NCI-H1105 treated with DMSO at 0.1 percent for 48 hours (cell line): ENCODE results near the gene NCKAP1.
"Not testable (repeated sequence)": the region's sequence is repeated elsewhere in the genome, so short reads cannot be mapped to it uniquely, and the experiment has no call there.

ENCODE experiments used
- DNase-seq: peaks from one replicate; lab custom pipeline; 2025; lab: John Stamatoyannopoulos, UW

NCKAP1 gene

GRCh38 chr2:183038341-183039300 lies at the start of gene NCKAP1:
TSS of gene NCKAP1 (minus strand) at chr2:183038457. CDS start at chr2:183038099, 358 bp downstream.
- peak; percentile 78 for DNase-seq

GRCh38 chr2:183081911-183082310 lies 43.7 kb upstream of the NCKAP1 start:
- DNase-seq, result no peak

GRCh38 chr2:183079139-183079775 lies 41.0 kb upstream of the NCKAP1 start:
- peak; percentile 77 for DNase-seq

- peak; percentile 95 for DNase-seq
These were observed 40.3 kb upstream of the NCKAP1 start, which contains the start of gene DUSP19 for GRCh38 chr2:183078464-183079138. TSS of gene DUSP19 (plus strand) at chr2:183078747. CDS start at chr2:183078934, 187 bp downstream.

GRCh38 chr2:183078163-183078463 lies 39.9 kb upstream of the NCKAP1 start:
- DNase-seq, result no peak

GRCh38 chr2:183072177-183072576 lies 33.9 kb upstream of the NCKAP1 start:
- DNase-seq, result no peak

- DNase-seq, result no peak
These were observed 32.9 kb upstream of the NCKAP1 start for GRCh38 chr2:183070942-183071844.

- DNase-seq, result no peak
These were observed 30.9 kb upstream of the NCKAP1 start for GRCh38 chr2:183069174-183069573.

- DNase-seq, result no peak
These were observed 30.3 kb upstream of the NCKAP1 start for GRCh38 chr2:183068561-183068960.

GRCh38 chr2:183063083-183063482 lies 24.8 kb upstream of the NCKAP1 start:
- no peak for DNase-seq

- no peak for DNase-seq
These were observed 22.4 kb upstream of the NCKAP1 start for GRCh38 chr2:183060571-183061231.

GRCh38 chr2:183059561-183059960 lies 21.3 kb upstream of the NCKAP1 start:
- DNase-seq, result no peak

GRCh38 chr2:183057333-183057985 lies 19.2 kb upstream of the NCKAP1 start:
- DNase-seq, result no peak

- DNase-seq, result no peak
These were observed 11.2 kb upstream of the NCKAP1 start for GRCh38 chr2:183049420-183049819.

GRCh38 chr2:183047486-183048125 lies 9.3 kb upstream of the NCKAP1 start:
- DNase-seq, result not testable (repeated sequence)

- not testable (repeated sequence) for DNase-seq
These were observed 5.3 kb upstream of the NCKAP1 start for GRCh38 chr2:183043580-183043979.

GRCh38 chr2:183040604-183041003 lies 2.3 kb upstream of the NCKAP1 start:
- DNase-seq, result no peak

GRCh38 chr2:183037553-183038340 lies 510 bp downstream of the NCKAP1 start:
- peak; percentile 67 for DNase-seq

- peak; percentile 20 for DNase-seq
These were observed 1.1 kb downstream of the NCKAP1 start for GRCh38 chr2:183037074-183037552.
